ENCODE measurements around the gene BAHCC1.

The BAHCC1 gene

GRCh38 chr17:81457401-81457800 lies 62.1 kb downstream of the BAHCC1 start:
- no peaks in the 10 kb centered on the region for H3K4me1 ChIP-seq (ENCODE audit: control insufficient read depth, insufficient read depth, low read length)
- ChIA-PET CTCF (no interaction called here), POLR2A (no interaction called here)
- no peak overlapping the region for H3K27ac ChIP-seq (ENCODE audit: extremely low read depth, low read depth, low read length)
- peaks cover 0 to 63% of the 10 kb centered on the region in 2 experiments; a peak in 1 of 3 replicates for H3K36me3 ChIP-seq (ENCODE audit: control insufficient read depth in 2 of 2, insufficient read depth in 1 of 2, low read length in 2 of 2)
- no peak overlapping the region for H3K4me3 ChIP-seq (ENCODE audit: low read depth, low read length)
- H3K9me3 ChIP-seq (ENCODE audit: control insufficient read depth, insufficient read depth, low read depth, low read length): no peaks in the 10 kb centered on the region
- TF ChIP-seq MYNN (tag by site-specific recombination; IDR thresholded peaks at IDR 0.05; ENCODE audit: borderline replicate concordance) (peak; percentile 71; the same call in 1 of the 2 replicates), ZNF76 (tag by site-specific recombination; IDR thresholded peaks at IDR 0.05; ENCODE audit: borderline replicate concordance, low read depth) (0 out of 2 replicates have a peak, but pooled peaks have one; percentile 21), ZNF704 (tag by site-specific recombination; IDR thresholded peaks at IDR 0.05) (no peak), ZNF202 (tag by site-specific recombination; IDR thresholded peaks at IDR 0.05; ENCODE audit: borderline replicate concordance) (no peak), SP2 (tag by site-specific recombination; IDR thresholded peaks at IDR 0.05) (peak; percentile 35; the same call in 1 of the 2 replicates)

- ChIA-PET CTCF (no interaction called here), POLR2A (interaction anchor here (0.6 to 1.0 kb wide), 6 partner anchors 15 to 528 kb away, joined by 3 to 9 read pairs (median 4); partner anchors contain the start of gene BAHCC1)
- TF ChIP-seq GLIS2 (tag by site-specific recombination; IDR thresholded peaks at IDR 0.05) (peak; percentile 48; the same call in 1 of the 2 replicates), ZNF350 (tag by site-specific recombination; IDR thresholded peaks at IDR 0.05) (no peak), HIC1 (tag by site-specific recombination; IDR thresholded peaks at IDR 0.05) (peak; percentile 69), ZNF777 (tag by site-specific recombination; IDR thresholded peaks at IDR 0.05; ENCODE audit: borderline replicate concordance) (no peak)
- H3K4me1 ChIP-seq (ENCODE audit: control insufficient read depth, insufficient read depth, low read length): no peaks in the 10 kb centered on the region
- H3K9me3 ChIP-seq (ENCODE audit: control insufficient read depth, insufficient read depth, low read depth, low read length): no peaks in the 10 kb centered on the region
- no peak overlapping the region for H3K27ac ChIP-seq (ENCODE audit: extremely low read depth, low read depth, low read length)
- H3K36me3 ChIP-seq (ENCODE audit: control insufficient read depth in 2 of 2, insufficient read depth in 1 of 2, low read length in 2 of 2): peaks cover 0 to 66% of the 10 kb centered on the region in 2 experiments; a peak in 1 of 3 replicates
- H3K4me3 ChIP-seq (ENCODE audit: low read depth, low read length): no peak overlapping the region
Observed at GRCh38 chr17:81457917-81458555, 62.8 kb downstream of the BAHCC1 start.

- POLR2A ChIA-PET: interaction anchor here (0.6 to 1.0 kb wide), 6 partner anchors 14 to 528 kb away, joined by 3 to 9 read pairs (median 4); partner anchors contain the start of gene BAHCC1
- Histone ChIP-seq H3K36me3 (ENCODE audit: control insufficient read depth in 2 of 2, insufficient read depth in 1 of 2, low read length in 2 of 2) (peaks cover 0 to 72% of the 10 kb centered on the region in 2 experiments; a peak in 1 of 3 replicates), H3K27ac (ENCODE audit: extremely low read depth, low read depth, low read length) (no peak overlapping the region), H3K4me1 (ENCODE audit: control insufficient read depth, insufficient read depth, low read length) (no peaks in the 10 kb centered on the region), H3K9me3 (ENCODE audit: control insufficient read depth, insufficient read depth, low read depth, low read length) (no peaks in the 10 kb centered on the region), H3K4me3 (ENCODE audit: low read depth, low read length) (no peak overlapping the region)
- TF ChIP-seq BCL11A (tag by site-specific recombination; IDR thresholded peaks at IDR 0.05; ENCODE audit: low read depth) (no peak), ZNF513 (tag by site-specific recombination; IDR thresholded peaks at IDR 0.05) (0 out of 2 replicates have a peak, but pooled peaks have one; percentile 37)
- CTCF ChIA-PET: no interaction called here
Observed at GRCh38 chr17:81458628-81459027, 63.4 kb downstream of the BAHCC1 start.

GRCh38 chr17:81459224-81459623 lies 64.0 kb downstream of the BAHCC1 start:
- peaks cover 0 to 74% of the 10 kb centered on the region in 2 experiments; a peak in 1 of 3 replicates for H3K36me3 ChIP-seq (ENCODE audit: control insufficient read depth in 2 of 2, insufficient read depth in 1 of 2, low read length in 2 of 2)
- H3K27ac ChIP-seq (ENCODE audit: extremely low read depth, low read depth, low read length): no peak overlapping the region
- H3K4me1 ChIP-seq (ENCODE audit: control insufficient read depth, insufficient read depth, low read length): no peaks in the 10 kb centered on the region
- ChIA-PET CTCF (no interaction called here), POLR2A (interaction anchor here (1.0 kb wide), 1 partner anchor 64 kb away, joined by 3 read pairs; the partner anchor contains the start of gene BAHCC1)
- H3K4me3 ChIP-seq (ENCODE audit: low read depth, low read length): no peak overlapping the region
- TF ChIP-seq SP2 (tag by site-specific recombination; IDR thresholded peaks at IDR 0.05) (peak; percentile 45), ZNF692 (tag by site-specific recombination; IDR thresholded peaks at IDR 0.05) (0 out of 2 replicates have a peak, but pooled peaks have one; percentile 21), ZFP69B (tag by site-specific recombination; IDR thresholded peaks at IDR 0.05) (peak; percentile 47; the same call in 1 of the 2 replicates), ZBTB48 (tag by site-specific recombination; IDR thresholded peaks at IDR 0.05) (no peak)
- no peaks in the 10 kb centered on the region for H3K9me3 ChIP-seq (ENCODE audit: control insufficient read depth, insufficient read depth, low read depth, low read length)

Measured in HEK293 (cell line).